ENCODE measurements around the gene PHKG2. TPM values are rescaled to one million over a fixed set of nuclear protein-coding genes. Genes with fewer than 3 reads are reported as not detected.
A peak's percentile ranks its signal among the peaks of the same experiment; 100 is the strongest.

The PHKG2 gene
- total RNA-seq, 2 donors from 2014 or later: 25.6 to 26.4 TPM

DNA sequence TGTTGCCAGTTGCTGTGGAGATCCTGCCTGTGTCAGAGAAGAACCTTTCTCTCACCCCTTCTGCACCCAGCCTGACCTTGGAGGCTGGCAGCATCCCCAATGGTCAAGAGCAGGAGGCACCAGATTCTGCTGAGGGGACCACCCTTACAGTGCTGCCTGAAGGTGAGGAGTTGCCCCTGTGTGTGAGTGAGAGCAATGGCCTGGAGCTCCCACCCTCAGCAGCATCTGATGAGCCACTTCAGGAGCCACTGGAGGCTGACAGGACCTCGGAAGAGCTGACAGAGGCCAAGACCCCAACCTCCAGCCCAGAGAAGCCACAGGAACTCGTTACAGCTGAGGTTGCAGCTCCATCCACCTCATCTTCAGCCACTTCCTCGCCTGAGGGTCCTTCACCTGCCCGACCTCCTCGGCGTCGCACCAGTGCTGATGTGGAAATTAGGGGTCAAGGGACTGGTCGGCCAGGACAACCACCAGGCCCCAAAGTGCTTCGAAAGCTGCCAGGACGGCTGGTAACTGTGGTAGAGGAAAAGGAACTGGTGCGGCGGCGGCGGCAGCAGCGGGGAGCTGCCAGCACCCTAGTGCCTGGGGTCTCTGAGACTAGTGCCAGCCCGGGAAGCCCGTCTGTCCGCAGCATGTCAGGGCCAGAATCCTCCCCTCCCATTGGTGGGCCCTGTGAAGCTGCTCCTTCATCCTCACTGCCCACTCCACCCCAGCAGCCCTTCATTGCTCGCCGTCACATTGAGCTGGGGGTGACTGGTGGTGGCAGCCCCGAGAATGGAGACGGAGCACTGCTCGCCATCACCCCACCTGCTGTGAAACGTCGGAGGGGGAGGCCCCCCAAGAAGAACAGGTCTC lies 10.2 kb upstream of the PHKG2 start:
- DNase-seq (ENCODE audit: low spot score) (no peak), ATAC-seq (ENCODE audit: insufficient number of reproducible peaks, low FRiP score, low read depth) (no peak)
- peaks cover 62% of the 10 kb centered on the region for H3K36me3 ChIP-seq
- TF ChIP-seq, protein P1, sequence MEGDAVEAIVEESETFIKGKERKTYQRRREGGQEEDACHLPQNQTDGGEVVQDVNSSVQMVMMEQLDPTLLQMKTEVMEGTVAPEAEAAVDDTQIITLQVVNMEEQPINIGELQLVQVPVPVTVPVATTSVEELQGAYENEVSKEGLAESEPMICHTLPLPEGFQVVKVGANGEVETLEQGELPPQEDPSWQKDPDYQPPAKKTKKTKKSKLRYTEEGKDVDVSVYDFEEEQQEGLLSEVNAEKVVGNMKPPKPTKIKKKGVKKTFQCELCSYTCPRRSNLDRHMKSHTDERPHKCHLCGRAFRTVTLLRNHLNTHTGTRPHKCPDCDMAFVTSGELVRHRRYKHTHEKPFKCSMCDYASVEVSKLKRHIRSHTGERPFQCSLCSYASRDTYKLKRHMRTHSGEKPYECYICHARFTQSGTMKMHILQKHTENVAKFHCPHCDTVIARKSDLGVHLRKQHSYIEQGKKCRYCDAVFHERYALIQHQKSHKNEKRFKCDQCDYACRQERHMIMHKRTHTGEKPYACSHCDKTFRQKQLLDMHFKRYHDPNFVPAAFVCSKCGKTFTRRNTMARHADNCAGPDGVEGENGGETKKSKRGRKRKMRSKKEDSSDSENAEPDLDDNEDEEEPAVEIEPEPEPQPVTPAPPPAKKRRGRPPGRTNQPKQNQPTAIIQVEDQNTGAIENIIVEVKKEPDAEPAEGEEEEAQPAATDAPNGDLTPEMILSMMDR (IDR thresholded peaks at IDR 0.05): no peak
- H3K27me3 ChIP-seq (replicated peaks; ENCODE audit: insufficient read depth): no peaks in the 10 kb centered on the region
- no peak overlapping the region for H3K27ac ChIP-seq
- H3K4me3 ChIP-seq: no peak overlapping the region
- H3K4me1 ChIP-seq (ENCODE audit: control insufficient read depth in 1 of 2, low read depth in 2 of 2): peaks cover 13 to 23% of the 10 kb centered on the region in 2 donors
- no peaks in the 10 kb centered on the region for H3K9me3 ChIP-seq

GRCh38 chr16:30738984-30739951 lies 9.0 kb upstream of the PHKG2 start:
- Histone ChIP-seq H3K9me3 (no peaks in the 10 kb centered on the region), H3K4me1 (ENCODE audit: control insufficient read depth in 1 of 2, low read depth in 2 of 2) (peaks cover 13 to 23% of the 10 kb centered on the region in 2 donors), H3K27ac (peak overlapping the region; percentile 52 to 78), H3K4me3 (no peak overlapping the region), H3K36me3 (peaks cover 50% of the 10 kb centered on the region), H3K27me3 (replicated peaks; ENCODE audit: insufficient read depth) (no peaks in the 10 kb centered on the region)
- DNase-seq (ENCODE audit: low spot score) (no peak), ATAC-seq (ENCODE audit: insufficient number of reproducible peaks, low FRiP score, low read depth) (no peak)
- TF ChIP-seq, protein P1 (IDR thresholded peaks at IDR 0.05): no peak

DNA sequence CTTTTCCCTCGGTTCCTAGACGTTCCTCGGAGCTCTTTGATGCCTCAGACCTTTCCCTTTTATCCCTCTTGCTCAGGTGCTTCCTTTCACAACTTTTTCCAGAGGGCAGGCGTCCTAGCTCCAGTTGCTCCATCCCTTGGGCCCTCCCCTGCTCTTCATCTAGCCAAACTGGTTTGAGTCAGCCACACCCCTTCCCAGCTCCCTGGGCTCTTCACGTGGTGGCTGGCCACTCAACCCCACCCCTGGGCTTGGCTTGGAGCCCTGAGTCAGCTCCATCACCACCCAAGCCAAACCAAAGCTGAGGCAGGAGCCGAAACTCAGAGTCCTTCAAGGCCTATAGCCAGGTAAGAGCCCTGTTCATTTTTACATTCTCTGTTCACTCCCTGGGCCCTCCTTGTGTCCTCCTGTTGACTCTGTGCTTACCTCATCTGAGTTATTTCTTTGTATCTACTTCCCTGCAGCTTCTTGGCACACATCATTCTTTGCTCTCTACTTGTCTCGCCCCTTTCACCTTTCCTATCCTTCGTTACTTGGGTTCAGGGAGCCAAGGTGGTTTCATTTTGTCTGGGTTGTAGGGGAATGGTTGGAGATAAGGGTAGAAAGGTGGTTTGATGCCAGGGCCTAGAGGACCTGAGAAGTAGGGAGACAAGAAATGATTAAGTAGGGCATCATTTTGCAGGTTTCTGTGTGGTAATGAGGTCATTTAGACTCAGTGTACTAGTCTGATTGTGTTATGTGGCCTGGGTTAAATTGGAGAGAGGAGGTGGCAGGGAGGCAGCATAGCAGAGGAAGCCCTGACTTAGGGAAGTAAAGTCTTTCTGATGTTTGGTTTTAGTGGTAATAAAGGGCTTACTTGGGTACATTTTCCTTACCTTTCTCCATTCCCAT lies 7.6 kb upstream of the PHKG2 start:
- peak; percentile 64 for ATAC-seq (ENCODE audit: insufficient number of reproducible peaks, low FRiP score, low read depth)
- peak; percentile 55 for DNase-seq (ENCODE audit: low spot score)
- Histone ChIP-seq H3K36me3 (peaks cover 40% of the 10 kb centered on the region), H3K4me3 (peak overlapping the region; percentile 35), H3K9me3 (no peaks in the 10 kb centered on the region), H3K27me3 (replicated peaks; ENCODE audit: insufficient read depth) (no peaks in the 10 kb centered on the region), H3K27ac (peak overlapping the region; percentile 72 to 78), H3K4me1 (ENCODE audit: control insufficient read depth in 1 of 2, low read depth in 2 of 2) (peaks cover 13 to 23% of the 10 kb centered on the region in 2 donors)
- TF ChIP-seq, protein P1 (IDR thresholded peaks at IDR 0.05): no peak

GRCh38 chr16:30741461-30741914 lies 6.7 kb upstream of the PHKG2 start:
- ATAC-seq (ENCODE audit: insufficient number of reproducible peaks, low FRiP score, low read depth) (peak; percentile 49), DNase-seq (ENCODE audit: low spot score) (no peak)
- H3K27ac ChIP-seq: peak overlapping the region; percentile 72 to 78
- peaks cover 13 to 23% of the 10 kb centered on the region in 2 donors for H3K4me1 ChIP-seq (ENCODE audit: control insufficient read depth in 1 of 2, low read depth in 2 of 2)
- no peaks in the 10 kb centered on the region for H3K27me3 ChIP-seq (replicated peaks; ENCODE audit: insufficient read depth)
- TF ChIP-seq, protein P1 (IDR thresholded peaks at IDR 0.05): no peak
- H3K4me3 ChIP-seq: no peak overlapping the region
- peaks cover 31% of the 10 kb centered on the region for H3K36me3 ChIP-seq
- no peaks in the 10 kb centered on the region for H3K9me3 ChIP-seq

Data from thoracic aorta (tissue), 2 donors.